SK-N-SH (cell line): Measurements from ENCODE around the gene FTCD. TPM values are rescaled to one million over a fixed set of nuclear protein-coding genes. Genes with fewer than 3 reads are reported as not detected.

Experiments used
- CTCF ChIA-PET: fragments of 300-600, 350-600 bp; formaldehyde crosslinking; extraction: SDS; loops from one replicate; lab custom pipeline; 2021; lab: Yijun Ruan, JAX
- POLR2A ChIA-PET: fragments of 350-600 bp; sonication (Branson Sonifier 250); formaldehyde crosslinking; extraction: SDS; loops from one replicate; lab custom pipeline; 2020; ENCODE audit warnings: antibody characterized with exemption, inconsistent platforms; lab: Yijun Ruan, JAX
- DNase-seq: peaks from one replicate; pipeline ENCODE4 v3.0.0; 2012
- H2AFZ ChIP-seq: fragments of 200-600 bp; sonication (generic); 2 replicates; pipeline ENCODE4 v1.8.1; 2016; ENCODE audit warnings: antibody characterized with exemption, mild to moderate bottlenecking, low read depth
- H3F3A ChIP-seq: fragments of 200-600 bp; sonication (generic); replicated peaks from 2 replicates; pipeline ENCODE3; 2016; ENCODE audit warnings: antibody characterized with exemption, mild to moderate bottlenecking; ENCODE audit not compliant: insufficient read depth
- H3K27ac ChIP-seq, 2 experiments: fragments of 200-500 bp in 1 of 2; fragments of 200-600 bp in 1 of 2; sonication (Bioruptor generic) in 1 of 2; sonication (generic), shearing (Covaris generic) in 1 of 2; 2 replicates each; pipeline versions ENCODE4 v1.5.1 to v1.6.1; 2014 to 2016; ENCODE audit warnings: low read depth in 2 of 2, inconsistent platforms in 1 of 2, low read length in 1 of 2, mild to moderate bottlenecking in 1 of 2, mixed read lengths in 1 of 2
- H3K27me3 ChIP-seq: fragments of 200-600 bp; sonication (generic), shearing (Covaris generic); 2 replicates; pipeline ENCODE4 v1.6.1; 2016; ENCODE audit warnings: mixed run types; ENCODE audit not compliant: insufficient read depth
- H3K36me3 ChIP-seq, 2 experiments: fragments of 200-500 bp in 1 of 2; fragments of 200-600 bp in 1 of 2; sonication (Bioruptor generic) in 1 of 2; sonication (generic) in 1 of 2; replicated peaks in 1 of 2; 2 replicates each; pipeline versions ENCODE3 to v1.5.1; 2014 to 2016; ENCODE audit warnings: low read length in 1 of 2, mild to moderate bottlenecking in 1 of 2; ENCODE audit not compliant: insufficient read depth in 2 of 2, control insufficient read depth in 1 of 2
- H3K4me1 ChIP-seq, 2 experiments: fragments of 200-500 bp in 1 of 2; fragments of 200-600 bp in 1 of 2; sonication (Bioruptor generic) in 1 of 2; sonication (generic), shearing (Covaris generic) in 1 of 2; 2 replicates each; pipeline versions ENCODE4 v1.5.1 to v1.6.1; 2014 to 2016; ENCODE audit warnings: low read depth in 1 of 2, low read length in 1 of 2, mixed run types in 1 of 2; ENCODE audit not compliant: insufficient read depth in 2 of 2, control insufficient read depth in 1 of 2
- H3K4me2 ChIP-seq: fragments of 200-600 bp; sonication (generic), shearing (Covaris generic); 2 replicates; pipeline ENCODE4 v1.6.1; 2017; ENCODE audit warnings: mixed run types
- H3K4me3 ChIP-seq, 2 experiments: fragments of 200-500 bp in 1 of 2; fragments of 200-600 bp in 1 of 2; sonication (Bioruptor generic) in 1 of 2; sonication (generic), shearing (Covaris generic) in 1 of 2; 2 replicates each; pipeline versions ENCODE4 v1.5.1 to v1.8.1; 2014 to 2016; ENCODE audit warnings: low read depth in 2 of 2, inconsistent platforms in 1 of 2, low read length in 1 of 2, mild to moderate bottlenecking in 1 of 2, mixed read lengths in 1 of 2, moderate library complexity in 1 of 2
- H3K79me2 ChIP-seq: fragments of 200-600 bp; sonication (generic); 2 replicates; pipeline ENCODE4 v1.8.1; 2017; ENCODE audit warnings: mild to moderate bottlenecking; ENCODE audit not compliant: insufficient read depth
- H3K9ac ChIP-seq: fragments of 200-600 bp; sonication (generic); 2 replicates; pipeline ENCODE4 v1.6.1; 2017; ENCODE audit warnings: mixed run types
- H3K9me2 ChIP-seq: fragments of 200-600 bp; sonication (generic); 2 replicates; pipeline ENCODE4 v1.6.1; 2017; ENCODE audit warnings: mixed run types
- H3K9me3 ChIP-seq: fragments of 200-600 bp; sonication (generic); 2 replicates; pipeline ENCODE4 v1.6.1; 2017; ENCODE audit warnings: mixed run types, mild to moderate bottlenecking, moderate library complexity
- H4K20me1 ChIP-seq: fragments of 200-600 bp; sonication (generic); 2 replicates; pipeline ENCODE4 v1.6.1; 2017; ENCODE audit warnings: mild to moderate bottlenecking, mixed run types; ENCODE audit not compliant: insufficient read depth
- CHD2 ChIP-seq: fragments of 150-350 bp; IDR thresholded peaks from 2 replicates; pipeline ENCODE4 v1.6.1; 2018; ENCODE audit warnings: low read length; ENCODE audit not compliant: partially characterized antibody
- CTCF ChIP-seq: fragments of 200-600 bp; sonication (generic); IDR thresholded peaks from 2 replicates; pipeline ENCODE4 v1.6.1; 2017; ENCODE audit warnings: antibody characterized with exemption, mild to moderate bottlenecking, moderate library complexity
- ELF1 ChIP-seq: IDR thresholded peaks from 2 replicates; pipeline ENCODE4 v1.4.0; 2012
- EP300 ChIP-seq, 2 experiments: IDR thresholded peaks; 2 replicates each; pipeline versions ENCODE4 v1.4.0 to v1.6.1; 2012; ENCODE audit warnings: borderline replicate concordance in 1 of 2, low read depth in 1 of 2, low read length in 1 of 2
- FOSL2 ChIP-seq: IDR thresholded peaks from 2 replicates; pipeline ENCODE4 v1.4.0; 2012; ENCODE audit warnings: low read depth, mild to moderate bottlenecking, moderate library complexity, borderline replicate concordance
- FOXJ3 ChIP-seq: sonication (generic); formaldehyde crosslinking; IDR thresholded peaks from 2 replicates; pipeline ENCODE4 v1.5.1; 2020; ENCODE audit warnings: mild to moderate bottlenecking, missing genetic modification reagents
- GABPA ChIP-seq: IDR thresholded peaks from 2 replicates; pipeline ENCODE4 v1.4.0; 2012; ENCODE audit warnings: low read depth, mild to moderate bottlenecking
- IRF3 ChIP-seq: fragments of 150-350 bp; IDR thresholded peaks from 2 replicates; pipeline ENCODE4 v1.6.1; 2016; ENCODE audit warnings: mild to moderate bottlenecking, low read depth, low read length
- MXI1 ChIP-seq: IDR thresholded peaks from 2 replicates; pipeline ENCODE4 v1.6.1; 2012; ENCODE audit warnings: mild to moderate bottlenecking, low read depth, low read length, improper control_type of control experiment
- PBX3 ChIP-seq: IDR thresholded peaks from 2 replicates; pipeline ENCODE4; 2012
- POLR2AphosphoS5 ChIP-seq: IDR thresholded peaks from 2 replicates; pipeline ENCODE4 v1.6.1; 2012; ENCODE audit warnings: low read depth, low read length
- RXRA ChIP-seq: IDR thresholded peaks from 2 replicates; pipeline ENCODE4 v1.4.0; 2012; ENCODE audit warnings: low read depth, mild to moderate bottlenecking, borderline replicate concordance
- TAF1 ChIP-seq: IDR thresholded peaks from 2 replicates; pipeline ENCODE4 v1.6.1; 2012; ENCODE audit warnings: low read depth, mild to moderate bottlenecking, low read length, moderate library complexity, borderline replicate concordance
- TEAD4 ChIP-seq: IDR thresholded peaks from 2 replicates; pipeline ENCODE4 v1.4.0; 2012; ENCODE audit warnings: mild to moderate bottlenecking, borderline replicate concordance; ENCODE audit not compliant: insufficient read depth
- USF1 ChIP-seq: IDR thresholded peaks from 2 replicates; pipeline ENCODE4 v1.4.0; 2012; ENCODE audit warnings: low read depth, borderline replicate concordance
- USF2 ChIP-seq: fragments of 150-350 bp; IDR thresholded peaks from 2 replicates; pipeline ENCODE4 v1.6.1; 2017; ENCODE audit warnings: antibody characterized with exemption, low read length, low read depth, borderline replicate concordance
- ZBTB33 ChIP-seq: IDR thresholded peaks from 2 replicates; pipeline ENCODE4 v1.4.0; 2012; ENCODE audit warnings: low read depth, borderline replicate concordance
- WGBS: methylation state at CpG from one replicate; pipeline ENCODE4 v1.1.6; 2017; ENCODE audit warnings: low lambda C conversion rate; 5-methylcytosine and 5-hydroxymethylcytosine counted together
- polyA plus RNA-seq, 3 experiments: library from polyadenylated mRNA; depleted of rRNA; stranded (reverse); fragments of >200 nt; gene quantifications; 2 replicates each; pipeline ENCODE4 v1.2.3, GENCODE V29; 2012

FTCD gene
- polyA plus RNA-seq, 1 of the 3 experiments (the other 2 are of a cell fraction) = 0.33 TPM

- no peak for DNase-seq
- Histone ChIP-seq H3K36me3 (peaks cover 0 to 4% of the 10 kb centered on the region in 2 experiments), H3K4me2 (no peak overlapping the region), H3K27ac (no peak overlapping the region), H3K9me2 (no peaks in the 10 kb centered on the region), H2AFZ (no peak overlapping the region), H3F3A (peaks cover 10% of the 10 kb centered on the region), H3K9ac (no peak overlapping the region), H3K4me1 (peaks cover 20 to 32% of the 10 kb centered on the region in 2 experiments), H3K4me3 (no peak overlapping the region), H4K20me1 (no peaks in the 10 kb centered on the region), H3K27me3 (no peaks in the 10 kb centered on the region), H3K79me2 (no peaks in the 10 kb centered on the region), H3K9me3 (no peaks in the 10 kb centered on the region)
- TF ChIP-seq ZBTB33 = no peak
- TF ChIP-seq FOXJ3 (CRISPR knock-in tag) = no peak
- no peak for TF ChIP-seq IRF3
- TF ChIP-seq USF1 = no peak
- no peak for TF ChIP-seq USF2
- no peak for TF ChIP-seq PBX3
- no peak for TF ChIP-seq POLR2AphosphoS5
- TF ChIP-seq TEAD4 = no peak
- no peak for TF ChIP-seq RXRA
- no peak for TF ChIP-seq TAF1
- no peak for TF ChIP-seq EP300 (IDR thresholded peaks at IDR 0.05; ENCODE audit: borderline replicate concordance in 1 of 2, low read depth in 1 of 2, low read length in 1 of 2)
- ChIA-PET POLR2A (no interaction called here), CTCF (interaction anchor here (2.0 kb wide), 1 partner anchor 10 kb away, joined by 5 read pairs; no protein-coding TSS in a partner anchor)
- 97% methylated on average over 8 of the region's 8 CpGs for WGBS
Measured at GRCh38 chr21:46187261-46187660, 31.9 kb upstream of the FTCD start.

GRCh38 chr21:46185716-46186115 lies 30.3 kb upstream of the FTCD start:
- Histone ChIP-seq H4K20me1 (no peaks in the 10 kb centered on the region), H3K27me3 (no peaks in the 10 kb centered on the region), H3K4me2 (no peak overlapping the region), H3K9me2 (no peaks in the 10 kb centered on the region), H3K4me1 (peaks cover 17 to 30% of the 10 kb centered on the region in 2 experiments), H3F3A (peaks cover 10% of the 10 kb centered on the region), H3K9me3 (no peaks in the 10 kb centered on the region), H3K4me3 (no peak overlapping the region), H2AFZ (no peak overlapping the region), H3K79me2 (no peaks in the 10 kb centered on the region), H3K27ac (no peak overlapping the region), H3K9ac (no peak overlapping the region), H3K36me3 (no peaks in the 10 kb centered on the region)
- WGBS = 88% methylated on average over 7 of the region's 7 CpGs
- no peak for DNase-seq
- ChIA-PET POLR2A (no interaction called here), CTCF (interaction anchor here (1.0 kb wide), 1 partner anchor 11 kb away, joined by 3 read pairs; no protein-coding TSS in a partner anchor)
- TF ChIP-seq ELF1 (no peak), ZBTB33 (no peak), CTCF (no peak), EP300 (IDR thresholded peaks at IDR 0.05; ENCODE audit: borderline replicate concordance in 1 of 2, low read depth in 1 of 2, low read length in 1 of 2) (no peak), GABPA (no peak), FOSL2 (no peak), CHD2 (no peak), RXRA (no peak), POLR2AphosphoS5 (no peak), MXI1 (no peak)
